HG03139 (cell line): ENCODE measurements around the gene SDF4.
"Not testable (repeated sequence)": the region's sequence is repeated elsewhere in the genome, so short reads cannot be mapped to it uniquely, and the experiment has no call there.

Experiments used
- ATAC-seq: cut with Tn5 transposase; IDR thresholded peaks from one replicate; pipeline ENCODE4 v1.9.1; 2021; ENCODE audit not compliant: unreplicated experiment

SDF4 gene

DNA sequence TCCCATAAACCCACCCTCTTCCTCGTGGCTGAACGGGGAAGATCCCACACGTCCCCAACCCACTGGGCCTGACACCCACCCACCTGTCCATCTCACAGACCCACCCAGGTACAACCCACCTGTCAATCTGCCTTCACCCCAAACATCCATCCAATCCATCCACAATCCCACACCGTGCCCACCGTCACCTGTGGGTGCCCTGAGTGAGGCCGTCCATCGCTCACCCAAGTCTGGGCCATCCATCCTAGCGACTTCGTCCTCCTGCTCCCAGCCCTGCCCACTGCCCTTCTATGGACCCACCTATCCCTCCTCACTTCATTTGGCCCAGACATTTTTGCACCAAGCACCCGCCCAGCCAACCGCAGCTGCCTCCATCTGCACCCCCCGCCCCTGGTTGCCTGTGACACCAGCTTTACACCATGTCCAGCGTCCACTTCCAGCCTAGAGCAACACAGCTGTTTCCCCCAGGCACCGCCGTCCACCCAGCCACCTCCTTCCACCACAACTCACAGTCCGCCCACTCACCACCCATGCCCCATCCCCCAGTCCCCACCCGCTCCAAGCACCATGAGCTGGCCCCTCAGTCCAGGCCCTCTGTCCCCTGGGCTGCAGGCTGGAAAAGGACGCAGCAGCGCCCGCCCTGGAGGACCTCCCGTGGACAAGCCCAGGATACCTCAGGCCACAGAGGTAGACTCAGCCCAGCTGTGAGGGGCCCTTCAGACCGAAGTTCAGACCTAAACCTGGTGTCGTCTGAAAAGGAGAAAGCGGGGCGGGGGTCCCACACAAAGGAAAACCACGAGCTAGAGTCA, 50.5 kb downstream of the SDF4 start:
- ATAC-seq = no peak

DNA sequence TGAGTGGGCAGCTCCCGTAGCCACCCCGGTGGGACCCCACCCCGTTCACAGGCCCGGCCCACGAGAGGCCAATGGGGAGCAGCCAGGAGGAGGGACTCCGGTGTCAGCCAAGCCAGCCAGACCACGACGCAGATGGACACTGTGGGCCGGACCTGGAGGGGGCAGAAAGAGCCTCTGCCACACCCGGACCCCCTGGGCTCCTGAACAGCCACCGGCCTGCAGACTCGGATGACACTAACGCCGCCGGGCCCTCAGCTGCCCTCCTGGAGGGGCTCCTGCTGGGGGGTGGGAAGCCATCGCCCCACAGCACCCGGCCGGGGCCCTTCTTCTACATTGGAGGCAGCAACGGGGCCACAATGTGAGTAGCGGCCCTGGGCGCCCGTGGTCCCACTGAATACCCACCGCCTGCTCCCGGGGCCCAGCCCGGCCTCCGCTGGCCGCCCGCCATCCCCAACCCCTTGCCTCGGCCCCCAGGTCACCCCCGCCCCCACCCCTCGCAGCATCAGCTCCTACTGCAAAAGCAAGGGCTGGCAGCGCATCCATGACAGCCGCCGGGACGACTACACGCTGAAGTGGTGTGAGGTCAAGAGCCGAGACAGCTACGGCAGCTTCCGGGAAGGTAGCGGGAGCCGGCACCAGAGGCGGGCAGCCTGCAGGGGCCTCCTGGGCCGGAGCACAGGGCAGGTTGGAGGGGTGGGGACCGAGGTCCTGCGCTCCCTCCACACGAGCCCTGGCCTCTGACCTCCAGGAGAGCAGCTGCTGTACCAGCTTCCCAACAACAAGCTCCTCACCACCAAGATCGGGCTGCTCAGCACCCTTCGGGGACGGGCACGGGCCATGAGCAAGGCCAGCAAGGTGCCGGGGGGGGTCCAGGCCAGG, 51.6 kb downstream of the SDF4 start:
- ATAC-seq = no peak

DNA sequence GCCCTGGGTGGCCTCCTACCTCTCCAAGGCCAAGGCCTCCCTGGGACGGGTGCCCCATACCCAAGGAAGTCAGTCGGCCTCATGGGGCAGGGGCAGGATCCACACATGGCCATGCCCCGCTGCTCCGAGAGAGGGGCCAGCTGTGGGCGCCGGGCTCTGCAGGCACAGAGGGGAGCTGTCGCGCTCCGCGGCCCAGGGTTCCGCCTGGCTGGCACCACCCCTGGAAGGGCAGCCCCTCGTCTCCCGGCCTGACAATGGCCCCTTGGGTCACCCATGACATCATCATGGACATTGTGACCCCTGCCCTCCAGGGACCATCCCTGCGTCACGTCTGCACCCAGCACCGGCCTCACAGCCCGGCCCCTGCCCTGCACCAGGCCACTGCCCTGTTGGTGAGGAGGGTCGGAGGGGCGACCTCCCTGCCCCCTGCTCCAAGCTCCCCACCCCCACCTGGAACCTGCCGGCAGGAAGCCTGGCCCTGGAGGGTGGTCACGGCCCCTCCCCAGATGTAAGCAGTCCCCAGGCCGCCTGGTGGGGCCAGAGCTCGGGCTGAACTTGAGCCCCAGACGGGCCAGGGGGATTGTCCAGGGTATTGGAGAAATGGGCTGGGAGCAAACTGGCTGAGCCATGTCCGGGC, 52.3 kb downstream of the SDF4 start:
- ATAC-seq = no peak

DNA sequence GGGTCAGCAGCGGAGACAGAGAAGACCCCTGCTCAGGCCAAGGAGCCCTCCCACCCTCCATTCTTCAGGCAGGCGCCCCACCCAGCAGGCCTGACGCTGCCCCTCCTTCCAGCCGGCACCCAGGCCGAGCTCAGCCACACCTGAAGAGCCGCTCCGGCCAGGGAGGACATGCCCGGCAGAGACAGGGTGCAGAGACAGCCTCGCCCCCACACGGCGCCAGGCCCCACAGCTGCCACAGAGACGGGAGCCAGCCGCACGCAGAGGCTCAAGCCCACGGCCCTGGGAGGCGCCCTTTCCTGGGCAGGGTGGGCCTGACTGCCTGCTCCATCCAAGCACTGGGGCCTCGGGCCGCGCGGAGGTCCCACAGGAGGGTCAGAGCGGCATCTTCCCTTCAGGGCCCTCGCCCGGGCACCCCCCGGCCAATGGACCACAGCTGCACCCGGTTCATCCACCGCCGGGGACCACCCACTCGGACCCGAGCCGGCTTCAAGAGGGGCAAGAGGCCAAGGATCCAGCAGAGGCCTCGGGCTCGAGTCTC, 52.9 kb downstream of the SDF4 start:
- ATAC-seq = no peak

DNA sequence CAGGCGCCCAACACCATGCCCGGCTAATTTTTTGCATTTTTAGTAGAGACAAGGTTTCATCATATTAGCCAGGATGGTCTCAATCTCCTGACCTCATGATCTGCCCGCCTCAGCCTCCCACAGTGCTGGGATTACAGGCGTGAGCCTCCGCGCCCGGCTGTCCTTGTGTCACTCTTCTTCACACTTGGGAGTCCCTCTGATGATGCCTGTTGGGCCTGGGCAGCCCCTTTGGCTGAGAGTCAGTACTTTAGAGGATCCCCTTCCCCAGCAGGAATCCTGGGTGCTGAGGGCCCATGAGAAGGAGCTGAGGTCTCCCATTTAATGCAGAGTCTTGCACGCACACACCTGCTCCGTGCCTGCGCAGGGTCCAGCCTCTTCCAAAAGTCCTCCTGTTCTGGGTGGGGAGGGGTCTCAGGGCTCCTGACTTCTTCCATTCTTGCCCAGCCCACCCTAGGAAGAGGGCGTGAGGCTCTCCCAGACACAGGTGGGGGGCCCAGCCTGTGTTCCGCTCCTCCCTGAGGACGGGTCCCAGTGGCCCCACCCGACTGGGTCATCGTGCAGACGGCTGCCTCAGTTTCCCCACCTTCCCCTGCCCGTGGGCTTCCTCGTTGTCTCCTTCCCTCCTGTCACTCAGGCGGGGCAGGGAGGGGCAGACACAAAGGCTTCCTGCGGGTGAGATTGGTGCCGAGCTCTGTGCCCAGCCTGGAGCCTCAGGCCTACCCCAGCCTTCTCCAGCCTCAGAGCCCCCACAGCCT, 54.2 kb downstream of the SDF4 start:
- ATAC-seq = no peak

DNA sequence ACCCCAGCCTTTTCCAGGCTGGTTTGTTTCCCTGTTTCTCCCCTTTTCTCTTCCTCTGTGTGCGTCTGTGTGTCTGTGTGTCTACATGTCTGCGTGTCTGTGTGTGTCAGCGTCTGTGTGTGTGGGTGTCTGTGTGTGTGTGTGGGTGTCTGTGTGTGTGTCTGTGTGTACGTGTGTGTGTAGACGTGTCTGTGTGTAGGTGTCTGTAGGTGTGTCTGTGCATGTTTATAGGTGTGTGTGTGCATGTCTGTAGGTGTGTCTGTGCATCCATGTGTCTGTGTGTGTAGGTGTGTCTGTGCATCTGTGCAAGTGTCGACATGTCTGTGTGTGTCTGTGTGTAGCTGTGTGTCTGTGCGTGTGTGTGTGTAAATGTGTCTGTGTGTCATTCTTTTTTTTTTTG, 54.9 kb downstream of the SDF4 start:
- ATAC-seq = no peak

DNA sequence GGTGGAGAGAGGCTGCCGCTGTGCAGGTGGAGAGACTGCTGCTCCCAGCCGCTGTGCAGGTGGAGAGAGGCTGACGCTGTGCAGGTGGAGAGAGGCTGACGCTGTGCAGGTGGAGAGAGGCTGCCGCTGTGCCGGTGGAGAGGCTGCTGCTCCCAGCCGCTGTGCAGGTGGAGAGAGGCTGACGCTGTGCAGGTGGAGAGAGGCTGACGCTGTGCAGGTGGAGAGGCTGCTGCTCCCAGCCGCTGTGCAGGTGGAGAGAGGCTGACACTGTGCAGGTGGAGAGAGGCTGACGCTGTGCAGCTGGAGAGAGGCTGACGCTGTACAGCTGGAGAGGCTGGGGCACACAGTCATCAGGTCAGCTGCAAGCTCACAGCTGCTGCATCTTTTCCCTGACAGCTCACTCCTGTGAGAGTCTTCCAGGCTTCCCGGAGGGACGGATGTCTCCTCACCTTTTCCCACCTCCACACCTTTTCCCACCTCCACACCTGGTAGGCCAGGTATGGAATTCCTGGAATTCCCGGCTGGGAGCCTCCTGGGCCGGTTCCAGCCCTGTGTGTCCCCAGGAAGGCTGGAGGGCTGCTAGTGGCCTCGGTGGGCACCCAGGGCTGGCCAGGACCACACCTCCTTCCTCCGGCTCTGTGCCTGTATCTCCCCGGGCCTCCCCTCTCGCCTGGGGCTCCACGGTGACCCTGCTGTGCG, 55.6 kb downstream of the SDF4 start:
- ATAC-seq = not testable (repeated sequence)

DNA sequence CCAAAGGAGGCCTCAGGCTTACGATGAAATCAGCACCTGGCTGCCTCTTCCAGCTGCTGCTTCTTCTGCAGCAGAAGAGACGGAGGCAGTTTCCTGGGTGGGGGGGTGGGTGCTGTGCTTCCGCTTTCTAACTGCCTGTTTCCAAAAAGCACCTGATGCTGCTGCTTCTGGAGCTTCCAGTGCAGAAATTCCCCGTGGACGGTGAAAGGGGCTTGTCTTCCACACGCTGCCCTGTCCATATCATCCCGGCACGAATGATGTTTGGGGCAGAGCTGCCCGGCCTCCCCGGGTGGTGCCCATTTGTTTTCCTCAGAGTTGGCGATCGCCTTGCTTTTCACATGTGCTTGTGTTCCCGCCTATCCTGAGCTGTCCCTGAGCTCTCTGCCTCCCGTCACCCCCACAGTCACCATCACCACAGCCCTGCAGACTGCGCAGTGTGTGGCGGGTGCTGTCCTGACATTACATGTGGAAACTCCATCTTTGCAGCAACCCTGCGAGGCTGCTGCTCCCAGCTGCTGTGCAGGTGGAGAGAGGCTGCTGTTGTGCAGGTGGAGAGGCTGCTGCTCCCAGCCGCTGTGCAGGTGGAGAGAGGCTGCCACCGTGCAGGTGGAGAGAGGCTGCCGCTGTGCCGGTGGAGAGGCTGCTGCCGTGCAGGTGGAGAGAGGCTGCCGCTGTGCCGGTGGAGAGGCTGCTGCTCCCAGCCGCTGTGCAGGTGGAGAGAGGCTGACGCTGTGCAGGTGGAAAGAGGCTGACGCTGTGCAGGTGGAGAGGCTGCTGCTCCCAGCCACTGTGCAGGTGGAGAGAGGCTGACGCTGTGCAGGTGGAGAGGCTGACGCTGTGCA, 56.4 kb downstream of the SDF4 start:
- no peak for ATAC-seq

DNA sequence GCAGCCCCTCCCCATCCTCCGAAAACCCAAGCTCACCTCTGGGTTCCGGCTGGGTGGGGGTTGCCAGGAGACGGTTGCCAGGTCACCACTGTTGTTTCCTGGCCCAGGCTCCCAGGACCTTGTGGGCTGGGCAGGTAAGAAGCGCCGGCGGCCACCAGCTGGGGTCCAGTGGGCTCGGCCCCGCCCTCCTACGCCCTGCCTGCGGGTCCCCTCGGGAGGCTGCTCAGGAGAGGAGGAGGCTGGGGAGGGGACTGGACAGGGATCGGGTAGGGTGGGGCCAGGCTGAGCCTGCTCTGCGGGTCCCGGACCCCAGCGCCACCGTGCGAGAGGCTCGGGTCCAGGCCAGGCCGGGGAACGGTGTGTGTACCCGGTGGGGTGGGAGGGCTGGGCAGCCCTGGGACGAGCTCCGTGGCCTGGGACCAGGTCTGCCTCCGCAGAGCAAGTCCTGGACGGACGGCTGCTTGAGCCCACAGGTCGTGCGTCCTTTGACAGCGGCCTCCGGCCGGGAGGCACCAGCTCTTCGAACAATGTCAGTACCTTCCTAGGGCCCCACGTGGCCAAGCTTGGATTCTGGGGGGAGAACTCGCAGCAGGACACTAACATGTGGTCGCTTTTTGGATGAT, 57.9 kb downstream of the SDF4 start, which contains the start of gene TTLL10:
TSS of gene TTLL10 (plus strand) at position 88 of the 623 bp plus-strand sequence. CDS start 5,336 bp downstream, outside the sequence.
- no peak for ATAC-seq

DNA sequence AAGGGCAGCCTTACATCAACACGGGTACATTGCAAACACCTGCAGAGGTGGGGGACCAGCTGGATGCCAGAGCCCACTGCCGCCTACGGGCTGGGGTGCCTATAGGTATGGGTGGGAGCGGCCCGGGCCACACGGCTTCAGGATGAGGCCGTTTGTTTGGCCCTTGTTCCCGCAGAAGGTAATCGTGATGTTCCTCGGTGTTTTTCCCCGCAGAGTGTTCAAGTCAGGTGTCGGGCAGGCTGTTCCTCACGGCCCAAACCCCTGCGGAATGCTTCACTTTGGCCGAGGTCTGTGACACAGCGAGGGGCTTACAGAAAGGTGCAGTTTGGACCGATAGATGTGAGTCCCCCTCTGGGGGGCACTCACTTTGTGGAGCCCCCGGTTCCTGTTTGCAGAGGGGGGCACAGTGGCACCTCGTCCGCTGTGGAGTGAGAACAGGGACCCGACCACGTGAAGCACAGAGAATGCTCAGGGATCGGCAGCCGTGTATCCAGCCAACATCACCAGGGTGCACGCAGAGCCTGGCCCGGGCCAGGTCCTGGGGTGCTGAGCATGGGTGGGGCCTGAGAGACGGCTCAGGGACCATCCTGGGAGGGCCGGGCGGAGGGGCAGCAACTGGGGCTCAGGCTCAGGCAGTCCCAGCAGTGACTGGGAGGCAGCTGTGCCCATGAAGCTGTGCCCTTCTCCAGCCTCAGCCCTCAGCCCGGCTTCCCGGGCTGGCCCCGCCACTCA, 58.6 kb downstream of the SDF4 start:
- no peak for ATAC-seq

DNA sequence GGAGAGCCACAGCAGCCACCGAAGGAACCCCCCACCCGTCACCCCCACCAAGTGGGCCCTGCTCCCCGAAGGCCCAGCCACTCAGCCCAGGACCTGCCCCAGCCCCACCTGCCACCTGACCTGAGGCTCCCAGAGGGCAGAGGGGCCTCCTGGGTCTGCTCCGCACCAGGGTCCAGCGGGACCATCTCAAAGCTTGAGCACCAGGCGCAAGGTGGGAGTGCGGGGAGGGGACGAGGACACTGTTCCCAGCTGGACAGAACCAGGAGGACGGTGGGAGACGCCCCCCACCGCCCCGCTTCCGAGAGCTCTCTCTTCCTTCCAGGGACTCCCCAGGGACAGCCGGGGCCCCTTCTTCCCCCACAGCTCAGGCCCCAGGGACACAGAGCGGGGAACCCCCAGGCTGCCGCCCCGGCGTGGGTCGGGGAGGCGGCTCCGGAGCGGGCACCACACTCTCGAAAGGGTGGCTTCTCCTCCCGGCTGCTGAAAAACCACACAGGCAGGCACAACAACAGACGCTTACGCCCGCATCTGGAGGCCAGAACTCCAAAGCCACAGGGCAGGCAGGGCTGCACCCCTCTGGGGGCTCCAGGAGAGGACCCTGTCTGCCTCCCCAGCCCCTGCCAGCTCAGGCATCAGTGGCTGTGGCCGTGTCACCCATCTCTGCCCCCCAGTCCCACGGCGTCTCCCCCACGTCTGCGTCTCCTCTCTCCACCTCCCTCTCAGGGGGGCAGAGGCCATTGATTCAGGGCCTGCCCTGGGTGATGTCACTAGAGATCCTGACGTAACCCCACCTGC, 60.1 kb downstream of the SDF4 start:
- ATAC-seq = no peak

DNA sequence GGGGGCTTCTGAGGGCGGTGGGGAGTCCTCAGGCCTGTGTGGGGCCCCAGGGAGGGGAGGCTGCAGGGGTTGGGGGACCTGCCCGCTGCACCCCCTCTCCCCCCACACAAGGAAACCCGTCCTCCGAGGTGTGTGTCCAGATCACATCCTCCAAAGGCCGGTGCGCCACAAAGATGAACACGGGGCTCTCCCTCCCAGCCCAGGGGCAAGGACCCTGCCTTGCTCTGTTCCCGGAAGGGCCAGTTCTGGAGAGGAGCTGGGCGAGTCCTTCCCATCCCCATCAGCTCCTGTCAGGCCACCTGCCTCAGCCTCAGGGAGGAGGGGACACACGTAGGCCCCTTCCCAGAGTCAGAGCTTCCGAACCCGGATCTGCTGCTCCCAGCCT, 60.6 kb downstream of the SDF4 start:
- no peak for ATAC-seq

DNA sequence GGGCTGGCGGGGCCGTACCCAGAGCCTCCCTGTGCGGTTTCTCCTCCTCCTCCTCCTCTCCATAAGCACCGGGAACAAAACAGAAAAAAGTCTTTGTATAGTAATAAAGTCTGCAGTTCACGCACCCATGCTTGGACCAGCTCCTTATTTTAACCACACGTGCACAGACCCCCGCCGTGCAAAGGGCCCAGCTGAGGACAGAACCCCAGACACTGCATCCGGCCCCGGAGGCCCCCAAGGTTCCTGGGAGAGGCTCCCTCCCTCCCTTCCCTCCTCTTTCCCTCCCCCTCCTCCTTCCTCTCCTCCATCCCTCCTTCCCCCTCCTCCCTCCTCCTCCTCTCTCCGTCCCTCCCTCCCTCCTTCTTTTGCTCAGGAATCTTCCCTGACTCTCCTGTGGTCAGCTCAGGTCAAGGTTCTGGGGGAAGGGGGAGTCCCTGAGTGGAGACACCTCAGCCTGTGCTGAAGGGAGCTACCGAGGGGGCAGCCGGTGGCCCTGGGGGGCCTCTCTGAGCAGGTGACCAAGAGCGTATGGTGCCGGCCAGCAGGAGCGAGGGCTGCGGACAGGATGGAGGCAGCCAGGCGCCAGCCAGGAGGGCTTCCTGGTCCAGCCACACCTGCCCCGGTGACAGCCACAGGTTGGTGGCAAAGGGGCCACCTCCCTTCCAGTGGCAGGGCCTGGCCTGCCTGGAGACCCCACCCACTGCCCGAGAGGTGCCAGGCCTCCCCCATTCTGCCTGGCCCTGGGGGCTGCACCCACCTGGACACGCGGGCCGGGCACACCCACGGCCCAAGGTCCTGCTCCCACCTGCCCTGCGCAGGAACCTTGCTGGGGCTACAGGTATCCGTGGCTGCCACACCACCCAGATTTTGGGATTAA, 61.3 kb downstream of the SDF4 start:
- ATAC-seq = no peak

DNA sequence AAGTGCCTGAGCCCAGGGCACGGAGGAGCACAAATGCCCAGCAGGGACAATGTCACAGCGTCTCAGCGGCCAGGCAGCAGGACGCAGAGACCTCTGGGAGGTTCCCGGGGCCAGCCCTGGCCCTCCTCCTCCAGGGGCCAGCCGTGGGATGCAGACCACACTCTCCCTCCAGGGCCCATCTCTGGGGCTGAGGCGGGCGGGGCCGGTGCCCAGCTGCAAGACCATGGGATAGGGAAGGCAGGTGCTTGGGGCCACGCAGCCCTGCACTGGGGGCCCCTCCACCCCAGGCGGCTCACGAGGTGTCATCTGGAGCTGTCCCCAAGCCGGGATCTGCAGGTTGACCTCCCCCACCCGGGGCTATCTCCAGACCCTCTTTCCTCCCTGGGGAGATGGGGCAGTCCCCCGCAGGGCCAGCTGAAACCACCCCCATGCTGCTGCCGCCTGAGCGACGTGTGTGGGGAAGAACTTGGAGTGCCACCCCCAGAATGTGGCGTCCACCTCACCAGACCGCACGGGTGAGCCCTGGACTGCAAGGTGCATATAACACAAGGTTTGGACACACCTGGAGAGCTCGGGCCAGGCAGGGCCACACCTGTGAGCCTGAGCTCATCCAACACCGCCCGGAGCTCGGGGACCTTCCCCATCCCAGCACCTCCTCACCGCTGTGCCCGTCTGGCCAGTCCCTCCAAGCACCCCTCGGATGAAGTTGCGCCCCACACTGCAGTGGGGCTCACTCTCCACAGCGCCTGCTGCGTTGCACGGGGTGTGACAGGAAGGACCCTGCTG, 62.2 kb downstream of the SDF4 start:
- ATAC-seq = no peak
